ENCODE measurements around the gene AGXT.

The AGXT gene

DNA sequence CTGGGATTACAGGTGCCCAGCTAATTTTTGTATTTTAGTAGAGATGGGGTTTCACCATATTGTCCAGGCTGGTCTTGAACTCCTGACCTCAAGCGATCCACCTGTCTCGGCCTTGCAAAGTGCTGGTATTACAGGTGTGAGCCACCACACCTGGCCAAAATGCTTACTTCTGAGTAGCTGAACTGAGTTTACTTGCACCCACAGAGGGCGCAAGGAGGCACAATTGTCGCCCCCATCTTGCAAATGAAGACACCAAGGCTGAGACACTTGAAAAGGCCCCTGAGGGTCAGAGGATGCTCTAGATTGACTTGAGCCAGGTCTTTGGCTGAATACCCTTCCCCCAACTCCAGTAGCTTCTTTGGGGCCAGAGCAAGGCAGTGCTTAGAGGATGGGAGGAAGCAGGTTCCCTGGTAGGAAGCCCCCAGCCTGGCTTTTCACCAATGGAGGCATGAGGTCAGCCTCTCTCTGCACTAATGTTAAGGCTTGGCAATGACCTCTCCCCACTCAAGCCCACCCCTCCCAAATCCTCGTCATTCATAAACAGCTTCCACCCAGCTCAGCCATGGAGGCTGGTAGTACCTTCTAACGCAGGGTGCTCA lies 34.1 kb upstream of the AGXT start:
- Histone ChIP-seq H3K79me2 (ENCODE audit: insufficient read depth, low read depth) (no peaks in the 10 kb centered on the region), H4K20me1 (ENCODE audit: insufficient read depth) (no peaks in the 10 kb centered on the region), H3K4me2 (no peak overlapping the region), H3K4me3 (IDR thresholded peaks at IDR 0.05; ENCODE audit: insufficient read depth, low read depth, low read length) (no peak overlapping the region), H3K27me3 (ENCODE audit: insufficient read depth, low read depth) (peaks cover 32% of the 10 kb centered on the region; the same call in 1 of the 2 replicates), H3K27ac (no peak overlapping the region), H3K9ac (no peak overlapping the region), H3K4me1 (ENCODE audit: low read depth, poor library complexity, severe bottlenecking) (peaks cover 8% of the 10 kb centered on the region), H3K36me3 (ENCODE audit: insufficient read depth) (no peaks in the 10 kb centered on the region), H2AFZ (ENCODE audit: low read depth) (no peak overlapping the region)
- TF ChIP-seq CTCF (conservative IDR thresholded peaks at IDR 0.05; ENCODE audit: low read depth, low read length) = no peak

- Histone ChIP-seq H3K36me3 (ENCODE audit: insufficient read depth) (no peaks in the 10 kb centered on the region), H3K4me3 (IDR thresholded peaks at IDR 0.05; ENCODE audit: insufficient read depth, low read depth, low read length) (no peak overlapping the region), H3K9ac (no peak overlapping the region), H3K27me3 (ENCODE audit: insufficient read depth, low read depth) (peaks cover 29% of the 10 kb centered on the region; the same call in 1 of the 2 replicates), H3K4me1 (ENCODE audit: low read depth, poor library complexity, severe bottlenecking) (peaks cover 8% of the 10 kb centered on the region), H3K4me2 (no peak overlapping the region), H2AFZ (ENCODE audit: low read depth) (no peak overlapping the region), H3K79me2 (ENCODE audit: insufficient read depth, low read depth) (no peaks in the 10 kb centered on the region), H4K20me1 (ENCODE audit: insufficient read depth) (no peaks in the 10 kb centered on the region), H3K27ac (no peak overlapping the region)
- TF ChIP-seq CTCF (conservative IDR thresholded peaks at IDR 0.05; ENCODE audit: low read depth, low read length) = no peak
These were observed 33.1 kb upstream of the AGXT start for GRCh38 chr2:240835528-240835927.

DNA sequence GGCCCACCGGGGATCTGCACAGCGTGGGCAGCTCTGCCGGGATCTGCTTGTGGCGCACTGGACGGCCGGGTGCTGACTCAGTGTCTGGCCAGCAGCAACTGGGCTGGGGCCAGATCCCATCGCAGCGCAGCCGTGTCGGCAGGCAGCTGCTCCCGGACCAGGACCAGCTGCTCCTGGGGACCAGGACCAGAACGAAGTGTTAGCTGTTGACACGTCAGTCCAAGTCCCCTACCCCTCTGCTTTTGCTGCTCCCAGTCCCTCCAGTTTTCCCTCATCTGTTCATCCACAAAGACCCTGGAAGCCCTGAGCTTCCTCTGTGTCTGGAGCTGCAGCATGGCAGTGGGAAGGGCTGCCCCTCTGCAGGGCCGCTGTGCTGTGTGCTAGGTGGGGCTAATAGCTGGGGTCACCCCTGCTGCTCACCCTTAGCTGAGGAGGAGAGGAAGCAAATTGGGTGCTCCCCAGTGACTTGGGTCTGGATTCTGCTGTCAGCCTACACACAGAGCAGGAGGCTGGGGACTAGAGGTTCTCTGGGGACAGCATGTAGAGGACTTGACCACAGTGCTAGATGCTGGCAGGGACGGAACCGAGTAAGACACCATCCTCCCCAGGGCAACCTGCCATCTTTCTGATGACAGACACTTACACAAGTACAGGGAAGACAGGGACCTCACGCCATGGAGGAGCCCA lies 31.7 kb upstream of the AGXT start:
- Histone ChIP-seq H3K4me2 (no peak overlapping the region), H3K27me3 (ENCODE audit: insufficient read depth, low read depth) (peaks cover 19% of the 10 kb centered on the region; the same call in 1 of the 2 replicates)

GRCh38 chr2:240837621-240838020 lies 31.0 kb upstream of the AGXT start:
- no peak overlapping the region for H3K4me2 ChIP-seq
- no peak overlapping the region for H3K27ac ChIP-seq
- H3K9ac ChIP-seq = no peak overlapping the region
- H3K79me2 ChIP-seq (ENCODE audit: insufficient read depth, low read depth) = no peaks in the 10 kb centered on the region
- peaks cover 19% of the 10 kb centered on the region; the same call in 1 of the 2 replicates for H3K27me3 ChIP-seq (ENCODE audit: insufficient read depth, low read depth)
- H3K4me1 ChIP-seq (ENCODE audit: low read depth, poor library complexity, severe bottlenecking) = no peaks in the 10 kb centered on the region
- no peaks in the 10 kb centered on the region for H3K36me3 ChIP-seq (ENCODE audit: insufficient read depth)
- H3K4me3 ChIP-seq (IDR thresholded peaks at IDR 0.05; ENCODE audit: insufficient read depth, low read depth, low read length) = no peak overlapping the region
- TF ChIP-seq CTCF (conservative IDR thresholded peaks at IDR 0.05; ENCODE audit: low read depth, low read length) = no peak
- no peak overlapping the region for H2AFZ ChIP-seq (ENCODE audit: low read depth)
- H4K20me1 ChIP-seq (ENCODE audit: insufficient read depth) = no peaks in the 10 kb centered on the region

More for the DNA sequence above, 31.7 kb upstream of the AGXT start:
- Histone ChIP-seq H2AFZ (ENCODE audit: low read depth) (no peak overlapping the region), H3K36me3 (ENCODE audit: insufficient read depth) (no peaks in the 10 kb centered on the region), H3K4me1 (ENCODE audit: low read depth, poor library complexity, severe bottlenecking) (peaks cover under 1% of the 10 kb centered on the region), H4K20me1 (ENCODE audit: insufficient read depth) (no peaks in the 10 kb centered on the region), H3K9ac (no peak overlapping the region), H3K4me3 (IDR thresholded peaks at IDR 0.05; ENCODE audit: insufficient read depth, low read depth, low read length) (no peak overlapping the region), H3K27ac (no peak overlapping the region), H3K79me2 (ENCODE audit: insufficient read depth, low read depth) (no peaks in the 10 kb centered on the region)
- TF ChIP-seq CTCF (conservative IDR thresholded peaks at IDR 0.05; ENCODE audit: low read depth, low read length) = no peak

Data from KMS-11 (cell line).